ENCODE measurements around the gene TBX18.

TBX18 gene

GRCh38 chr6:84743616-84744015 is 20.8 kb downstream of the TBX18 start:
- no peak for DNase-seq (ENCODE audit: low read depth)

- no peak for DNase-seq (ENCODE audit: low read depth)
These were observed 24.0 kb downstream of the TBX18 start for GRCh38 chr6:84740385-84740784.

GRCh38 chr6:84739866-84740208 is 24.6 kb downstream of the TBX18 start:
- no peak for DNase-seq (ENCODE audit: low read depth)

GRCh38 chr6:84738996-84739865 is 25.2 kb downstream of the TBX18 start:
- no peak for DNase-seq (ENCODE audit: low read depth)

GRCh38 chr6:84733889-84734288 is 30.5 kb downstream of the TBX18 start:
- no peak for DNase-seq (ENCODE audit: low read depth)

GRCh38 chr6:84731901-84732300 is 32.5 kb downstream of the TBX18 start:
- no peak for DNase-seq (ENCODE audit: low read depth)

- DNase-seq (ENCODE audit: low read depth): no peak
These were observed 33.0 kb downstream of the TBX18 start for GRCh38 chr6:84731401-84731800.

GRCh38 chr6:84728602-84729001 is 35.8 kb downstream of the TBX18 start:
- no peak for DNase-seq (ENCODE audit: low read depth)

- no peak for DNase-seq (ENCODE audit: low read depth)
These were observed 45.2 kb downstream of the TBX18 start for GRCh38 chr6:84719152-84719551.

- no peak for DNase-seq (ENCODE audit: low read depth)
These were observed 46.1 kb downstream of the TBX18 start for GRCh38 chr6:84718038-84718955.

- no peak for DNase-seq (ENCODE audit: low read depth)
These were observed 55.3 kb downstream of the TBX18 start for GRCh38 chr6:84709121-84709520.

- no peak for DNase-seq (ENCODE audit: low read depth)
These were observed 57.2 kb downstream of the TBX18 start for GRCh38 chr6:84707171-84707570.

GRCh38 chr6:84696166-84696565 is 68.2 kb downstream of the TBX18 start:
- no peak for DNase-seq (ENCODE audit: low read depth)

- no peak for DNase-seq (ENCODE audit: low read depth)
These were observed 72.3 kb downstream of the TBX18 start for GRCh38 chr6:84691978-84692623.

- DNase-seq (ENCODE audit: low read depth): no peak
These were observed 76.1 kb downstream of the TBX18 start for GRCh38 chr6:84688141-84688873.

- DNase-seq (ENCODE audit: low read depth): no peak
These were observed 77.0 kb downstream of the TBX18 start for GRCh38 chr6:84687431-84687830.

- no peak for DNase-seq (ENCODE audit: low read depth)
These were observed 78.3 kb downstream of the TBX18 start for GRCh38 chr6:84685983-84686584.

- no peak for DNase-seq (ENCODE audit: low read depth)
These were observed 82.6 kb downstream of the TBX18 start for GRCh38 chr6:84681693-84682326.

- DNase-seq (ENCODE audit: low read depth): no peak
These were observed 88.7 kb downstream of the TBX18 start for GRCh38 chr6:84675651-84676050.

- no peak for DNase-seq (ENCODE audit: low read depth)
These were observed 90.0 kb downstream of the TBX18 start for GRCh38 chr6:84674395-84674794.

- DNase-seq (ENCODE audit: low read depth): no peak
These were observed 93.2 kb downstream of the TBX18 start for GRCh38 chr6:84671183-84671582.
